GM12875 (cell line): Measurements from ENCODE around the gene DRD2.

Experiments used
- H3K4me3 ChIP-seq: one replicate; pipeline ENCODE4 v1.5.1; 2011; ENCODE audit warnings: low read depth, low read length, control low read depth
- TF ChIP-seq, protein P1 (sequence below): IDR thresholded peaks from 2 replicates; pipeline ENCODE4 v1.5.1; 2011; ENCODE audit warnings: low read depth, mild to moderate bottlenecking, control low read depth, inconsistent platforms, low read length, moderate library complexity, borderline replicate concordance; ENCODE audit not compliant: insufficient read depth

DRD2 gene

DNA sequence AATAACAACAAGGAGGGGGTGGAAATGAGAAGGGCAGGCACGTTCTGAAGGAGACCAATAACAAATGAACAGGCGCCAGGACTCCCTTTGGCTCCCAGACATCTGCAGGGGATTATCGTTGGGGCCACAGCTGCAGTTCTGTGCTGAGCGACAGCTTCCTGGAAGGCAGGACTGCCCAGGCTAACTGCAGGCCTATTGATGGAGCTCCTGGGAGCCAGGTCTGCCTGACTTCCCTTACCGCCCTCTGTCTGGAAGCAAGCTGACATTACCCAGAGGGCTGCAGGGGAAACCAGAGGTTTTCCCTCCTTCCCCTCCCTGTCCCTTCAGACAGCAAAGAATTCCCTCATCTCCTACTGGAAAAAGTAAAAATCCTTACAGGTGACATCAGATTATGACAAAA, 5.0 kb downstream of the DRD2 start:
- no peak overlapping the region for H3K4me3 ChIP-seq
- TF ChIP-seq, protein P1, sequence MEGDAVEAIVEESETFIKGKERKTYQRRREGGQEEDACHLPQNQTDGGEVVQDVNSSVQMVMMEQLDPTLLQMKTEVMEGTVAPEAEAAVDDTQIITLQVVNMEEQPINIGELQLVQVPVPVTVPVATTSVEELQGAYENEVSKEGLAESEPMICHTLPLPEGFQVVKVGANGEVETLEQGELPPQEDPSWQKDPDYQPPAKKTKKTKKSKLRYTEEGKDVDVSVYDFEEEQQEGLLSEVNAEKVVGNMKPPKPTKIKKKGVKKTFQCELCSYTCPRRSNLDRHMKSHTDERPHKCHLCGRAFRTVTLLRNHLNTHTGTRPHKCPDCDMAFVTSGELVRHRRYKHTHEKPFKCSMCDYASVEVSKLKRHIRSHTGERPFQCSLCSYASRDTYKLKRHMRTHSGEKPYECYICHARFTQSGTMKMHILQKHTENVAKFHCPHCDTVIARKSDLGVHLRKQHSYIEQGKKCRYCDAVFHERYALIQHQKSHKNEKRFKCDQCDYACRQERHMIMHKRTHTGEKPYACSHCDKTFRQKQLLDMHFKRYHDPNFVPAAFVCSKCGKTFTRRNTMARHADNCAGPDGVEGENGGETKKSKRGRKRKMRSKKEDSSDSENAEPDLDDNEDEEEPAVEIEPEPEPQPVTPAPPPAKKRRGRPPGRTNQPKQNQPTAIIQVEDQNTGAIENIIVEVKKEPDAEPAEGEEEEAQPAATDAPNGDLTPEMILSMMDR: no peak

- H3K4me3 ChIP-seq: no peak overlapping the region
- TF ChIP-seq, protein P1: no peak
Observed at GRCh38 chr11:113468726-113469345, 6.4 kb downstream of the DRD2 start.

- no peak overlapping the region for H3K4me3 ChIP-seq
- TF ChIP-seq, protein P1: no peak
Observed at GRCh38 chr11:113467545-113467944, 7.7 kb downstream of the DRD2 start.

DNA sequence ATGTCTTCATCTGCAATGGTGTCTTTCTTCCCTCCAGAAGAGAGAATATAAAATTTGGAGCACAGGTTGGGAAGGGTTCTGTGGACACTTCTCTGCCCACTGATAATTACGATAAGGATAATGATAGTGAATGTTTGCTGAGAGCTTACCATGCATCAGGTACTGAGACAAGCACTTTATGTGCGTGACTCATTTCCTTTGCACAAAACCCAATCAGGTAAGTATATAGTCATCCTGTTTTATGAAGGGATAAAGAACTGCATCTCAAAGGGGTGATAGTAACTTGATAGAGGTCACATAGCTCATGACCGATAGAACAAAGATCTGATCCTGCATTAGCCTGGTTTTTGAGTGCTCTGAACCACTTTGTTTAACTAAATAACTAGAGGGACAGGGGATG, 9.4 kb downstream of the DRD2 start:
- H3K4me3 ChIP-seq: no peak overlapping the region
- TF ChIP-seq, protein P1: no peak

DNA sequence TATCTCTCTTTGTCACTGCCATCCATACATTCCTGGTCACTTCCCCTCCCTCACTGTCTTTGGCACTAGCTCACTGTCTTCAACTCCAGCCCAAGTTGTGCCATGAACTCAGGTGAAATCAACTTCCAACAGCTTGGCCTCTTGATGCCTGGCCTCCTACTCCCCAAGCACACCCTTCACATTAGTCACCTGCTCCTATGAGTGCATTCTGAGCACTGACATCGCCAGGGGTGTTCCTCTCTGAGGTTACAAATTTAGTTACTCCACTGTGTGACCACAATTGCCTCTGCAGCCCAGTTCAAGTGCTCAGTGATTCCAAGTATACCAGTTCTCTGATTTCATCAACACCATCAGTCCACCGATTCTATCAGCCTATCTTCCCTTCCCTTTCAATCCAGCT, 10.8 kb downstream of the DRD2 start:
- H3K4me3 ChIP-seq: no peak overlapping the region
- TF ChIP-seq, protein P1: no peak

DNA sequence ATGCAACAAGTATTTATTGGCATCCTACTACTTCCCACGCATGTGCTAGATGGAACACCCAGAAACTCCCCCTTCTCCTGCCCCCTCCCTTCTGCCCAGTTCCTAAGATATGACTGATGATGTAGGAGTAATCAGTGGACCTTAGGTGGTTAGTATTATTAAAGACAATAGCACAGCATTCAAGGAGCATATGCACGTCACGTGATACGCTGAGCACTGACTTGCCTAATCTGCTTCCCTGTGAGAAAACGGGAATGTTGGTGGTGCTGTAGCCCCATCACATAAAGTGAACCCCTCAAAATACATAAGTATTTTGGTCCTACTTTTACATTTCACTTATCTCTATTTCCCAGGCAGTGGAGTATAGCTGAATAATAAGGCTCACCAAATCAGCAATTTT, 12.4 kb downstream of the DRD2 start:
- no peak overlapping the region for H3K4me3 ChIP-seq
- TF ChIP-seq, protein P1: no peak

GRCh38 chr11:113461639-113462038, 13.6 kb downstream of the DRD2 start:
- TF ChIP-seq, protein P1: no peak
- H3K4me3 ChIP-seq: no peak overlapping the region
